ENCODE results near the gene TMPRSS2. TPM values are rescaled to one million over a fixed set of nuclear protein-coding genes. Genes with fewer than 3 reads are reported as not detected.

Gene TMPRSS2
- total RNA-seq, 4 donors from 2014 or later, result 5.9 to 36.7 (median 10.5) TPM

DNA sequence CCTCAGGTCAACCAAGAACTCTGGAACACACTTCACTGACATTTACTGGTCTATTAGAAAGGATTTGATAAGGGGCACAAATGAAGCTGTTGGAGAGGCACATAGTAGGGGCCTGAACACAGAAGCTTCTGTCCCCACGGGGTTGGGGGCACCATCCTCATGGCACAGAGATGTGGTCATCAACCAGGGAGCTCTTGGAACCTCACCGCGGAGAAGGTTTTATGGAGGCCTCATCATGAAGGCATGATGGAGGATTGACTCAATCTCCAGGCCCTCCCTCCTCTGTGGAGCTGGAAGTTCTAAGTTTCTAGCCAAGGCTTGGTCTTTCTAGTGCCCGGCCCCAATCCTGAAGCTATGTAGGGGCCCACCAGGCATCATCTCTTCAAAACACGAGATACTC lies 58.3 kb downstream of the TMPRSS2 start:
- Histone ChIP-seq H3K27ac (no peak overlapping the region), H3K27me3 (no peaks in the 10 kb centered on the region), H3K4me1 (no peaks in the 10 kb centered on the region), H3K9me3 (no peaks in the 10 kb centered on the region), H3K4me3 (no peak overlapping the region), H3K36me3 (peaks cover 66% of the 10 kb centered on the region)
- 95% methylated on average over 5 of the region's 5 CpGs for WGBS
- TF ChIP-seq POLR2A (IDR thresholded peaks at IDR 0.05) (no peak), POLR2AphosphoS5 (IDR thresholded peaks at IDR 0.05) (no peak), EP300 (IDR thresholded peaks at IDR 0.05) (no peak)
- TF ChIP-seq, protein P1, sequence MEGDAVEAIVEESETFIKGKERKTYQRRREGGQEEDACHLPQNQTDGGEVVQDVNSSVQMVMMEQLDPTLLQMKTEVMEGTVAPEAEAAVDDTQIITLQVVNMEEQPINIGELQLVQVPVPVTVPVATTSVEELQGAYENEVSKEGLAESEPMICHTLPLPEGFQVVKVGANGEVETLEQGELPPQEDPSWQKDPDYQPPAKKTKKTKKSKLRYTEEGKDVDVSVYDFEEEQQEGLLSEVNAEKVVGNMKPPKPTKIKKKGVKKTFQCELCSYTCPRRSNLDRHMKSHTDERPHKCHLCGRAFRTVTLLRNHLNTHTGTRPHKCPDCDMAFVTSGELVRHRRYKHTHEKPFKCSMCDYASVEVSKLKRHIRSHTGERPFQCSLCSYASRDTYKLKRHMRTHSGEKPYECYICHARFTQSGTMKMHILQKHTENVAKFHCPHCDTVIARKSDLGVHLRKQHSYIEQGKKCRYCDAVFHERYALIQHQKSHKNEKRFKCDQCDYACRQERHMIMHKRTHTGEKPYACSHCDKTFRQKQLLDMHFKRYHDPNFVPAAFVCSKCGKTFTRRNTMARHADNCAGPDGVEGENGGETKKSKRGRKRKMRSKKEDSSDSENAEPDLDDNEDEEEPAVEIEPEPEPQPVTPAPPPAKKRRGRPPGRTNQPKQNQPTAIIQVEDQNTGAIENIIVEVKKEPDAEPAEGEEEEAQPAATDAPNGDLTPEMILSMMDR (IDR thresholded peaks at IDR 0.05), result no peak
- peak in 1 of 2 donors; percentile 6 for DNase-seq (ENCODE audit: low spot score in 2 of 2)

DNA sequence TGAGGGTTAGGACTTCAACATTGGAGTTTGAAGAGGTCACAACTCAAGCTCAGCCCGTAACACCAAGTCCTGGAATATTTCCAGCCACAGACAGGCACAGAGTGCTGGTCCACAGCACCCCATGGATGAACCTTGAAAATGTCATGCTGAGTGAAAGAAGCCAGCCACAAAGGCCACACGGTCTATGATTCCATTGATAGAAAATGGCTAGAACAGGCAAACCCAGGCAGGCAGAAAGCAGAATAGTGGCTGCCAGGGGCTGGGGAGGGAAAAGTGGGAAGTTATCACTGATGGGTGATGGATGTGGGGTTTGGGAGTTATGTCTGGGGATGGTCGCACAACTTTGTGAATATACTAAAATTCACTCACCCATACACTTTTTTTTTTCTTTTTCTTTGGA lies 60.6 kb downstream of the TMPRSS2 start:
- WGBS, result 92% methylated on average over 3 of the region's 3 CpGs
- H3K27ac ChIP-seq, result no peak overlapping the region
- H3K4me3 ChIP-seq, result no peak overlapping the region
- no peaks in the 10 kb centered on the region for H3K27me3 ChIP-seq
- DNase-seq (ENCODE audit: low spot score in 2 of 2), result peak in 1 of 2 donors; percentile 10
- no peaks in the 10 kb centered on the region for H3K9me3 ChIP-seq
- no peaks in the 10 kb centered on the region for H3K4me1 ChIP-seq
- TF ChIP-seq, protein P1 (IDR thresholded peaks at IDR 0.05), result no peak
- no peak for TF ChIP-seq EP300 (IDR thresholded peaks at IDR 0.05)
- no peak for TF ChIP-seq POLR2AphosphoS5 (IDR thresholded peaks at IDR 0.05)
- no peak for TF ChIP-seq POLR2A (IDR thresholded peaks at IDR 0.05)
- H3K36me3 ChIP-seq, result peaks cover 75% of the 10 kb centered on the region

DNA sequence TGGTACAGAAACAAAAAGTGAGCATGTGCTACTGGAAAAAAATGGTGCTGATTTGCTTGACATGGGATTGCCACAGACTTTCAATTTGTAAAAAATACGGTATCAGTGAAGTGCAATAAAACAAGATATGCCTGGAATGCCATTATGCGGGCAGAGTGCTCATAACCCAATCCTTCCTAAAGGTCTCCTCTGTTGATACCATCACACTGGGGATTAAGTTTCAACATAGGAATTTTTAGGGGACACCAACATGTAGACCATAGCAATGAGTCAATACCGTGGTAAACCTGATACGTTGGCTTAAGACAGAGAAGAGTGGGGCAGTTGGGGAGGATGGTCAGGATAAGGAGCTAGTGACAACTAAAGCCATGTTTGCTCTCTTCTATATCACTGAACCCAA lies 61.4 kb downstream of the TMPRSS2 start:
- no peaks in the 10 kb centered on the region for H3K4me1 ChIP-seq
- peak in 1 of 2 donors; percentile 3 for DNase-seq (ENCODE audit: low spot score in 2 of 2)
- no peak overlapping the region for H3K27ac ChIP-seq
- TF ChIP-seq, protein P1 (IDR thresholded peaks at IDR 0.05), result no peak
- TF ChIP-seq EP300 (IDR thresholded peaks at IDR 0.05), result no peak
- TF ChIP-seq POLR2AphosphoS5 (IDR thresholded peaks at IDR 0.05), result no peak
- no peak for TF ChIP-seq POLR2A (IDR thresholded peaks at IDR 0.05)
- 99% methylated on average over 4 of the region's 4 CpGs for WGBS
- H3K9me3 ChIP-seq, result no peaks in the 10 kb centered on the region
- H3K27me3 ChIP-seq, result no peaks in the 10 kb centered on the region
- H3K4me3 ChIP-seq, result no peak overlapping the region
- H3K36me3 ChIP-seq, result peaks cover 77% of the 10 kb centered on the region

DNA sequence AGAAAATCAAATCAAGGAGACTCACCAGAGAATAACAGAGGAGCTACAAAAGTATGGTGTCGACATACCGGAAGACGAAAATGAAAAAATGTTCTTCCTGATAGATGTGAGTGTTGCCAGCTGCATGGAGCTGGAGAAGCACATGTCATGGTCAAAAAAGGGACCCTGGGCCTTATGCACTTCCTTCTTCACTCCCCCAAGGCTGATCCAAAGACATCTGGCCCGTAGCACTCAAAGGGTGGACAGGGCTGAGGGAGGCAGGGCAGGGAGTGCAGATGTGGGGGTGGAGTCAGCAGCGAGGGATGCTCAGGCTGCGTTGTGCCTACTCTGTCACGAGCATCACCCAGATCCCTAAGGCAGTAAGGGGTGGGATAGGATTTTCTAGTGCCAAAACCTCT lies 62.5 kb downstream of the TMPRSS2 start:
- peaks cover 83% of the 10 kb centered on the region for H3K36me3 ChIP-seq
- peak in 1 of 2 donors; percentile 16 for DNase-seq (ENCODE audit: low spot score in 2 of 2)
- 84% methylated on average over 7 of the region's 7 CpGs for WGBS
- H3K9me3 ChIP-seq, result no peaks in the 10 kb centered on the region
- no peaks in the 10 kb centered on the region for H3K27me3 ChIP-seq
- H3K4me1 ChIP-seq, result no peaks in the 10 kb centered on the region
- no peak overlapping the region for H3K4me3 ChIP-seq
- TF ChIP-seq POLR2A (IDR thresholded peaks at IDR 0.05) (no peak), POLR2AphosphoS5 (IDR thresholded peaks at IDR 0.05) (no peak), EP300 (IDR thresholded peaks at IDR 0.05) (no peak)
- TF ChIP-seq, protein P1 (IDR thresholded peaks at IDR 0.05), result no peak
- no peak overlapping the region for H3K27ac ChIP-seq

DNA sequence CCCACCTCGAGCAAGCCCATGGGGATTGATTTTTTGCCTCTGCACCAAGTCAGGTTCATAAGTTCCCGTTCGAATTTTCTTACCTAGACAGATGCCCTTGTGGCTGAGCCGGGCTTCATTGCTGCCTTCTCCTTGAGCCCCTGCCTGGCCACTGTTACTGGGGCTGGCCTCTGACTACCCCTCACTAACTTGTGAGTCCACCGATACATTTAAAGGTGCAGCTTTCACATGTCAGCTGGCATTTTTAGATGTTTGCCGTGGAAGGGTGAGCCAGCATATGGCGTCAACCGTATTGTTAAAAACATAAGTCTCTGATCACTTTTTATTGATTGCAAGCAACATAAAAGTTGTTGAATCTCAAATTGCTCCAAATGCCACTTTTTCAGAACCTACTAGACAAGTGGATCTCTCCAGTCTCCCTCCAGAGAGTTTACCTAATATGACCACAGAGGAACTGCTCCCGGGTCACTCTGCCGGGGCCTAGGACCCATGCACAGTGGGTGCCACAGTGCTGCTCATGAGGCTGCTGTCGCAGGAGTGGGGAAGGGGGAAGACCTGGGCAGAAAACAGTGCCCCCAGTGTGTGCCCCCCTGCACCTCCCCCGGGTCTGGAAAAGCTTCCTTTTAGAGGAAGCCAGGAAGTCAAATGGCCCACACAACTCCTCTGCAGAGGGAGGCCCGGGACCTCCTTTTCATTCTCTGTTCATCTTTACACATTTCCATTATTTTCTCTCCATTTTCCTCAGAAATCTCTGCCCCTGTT lies 63.1 kb downstream of the TMPRSS2 start:
- no peak overlapping the region for H3K27ac ChIP-seq
- TF ChIP-seq, protein P1 (IDR thresholded peaks at IDR 0.05), result no peak
- TF ChIP-seq EP300 (IDR thresholded peaks at IDR 0.05) (no peak), POLR2A (IDR thresholded peaks at IDR 0.05) (no peak), POLR2AphosphoS5 (IDR thresholded peaks at IDR 0.05) (no peak)
- no peaks in the 10 kb centered on the region for H3K27me3 ChIP-seq
- DNase-seq (ENCODE audit: low spot score in 2 of 2), result peak in 1 of 2 donors; percentile 21
- no peak overlapping the region for H3K4me3 ChIP-seq
- WGBS, result 92% methylated on average over 13 of the region's 13 CpGs
- peaks cover 82% of the 10 kb centered on the region for H3K36me3 ChIP-seq
- no peaks in the 10 kb centered on the region for H3K4me1 ChIP-seq
- no peaks in the 10 kb centered on the region for H3K9me3 ChIP-seq
